ENCODE measurements around the gene NGF.

The NGF gene

DNA sequence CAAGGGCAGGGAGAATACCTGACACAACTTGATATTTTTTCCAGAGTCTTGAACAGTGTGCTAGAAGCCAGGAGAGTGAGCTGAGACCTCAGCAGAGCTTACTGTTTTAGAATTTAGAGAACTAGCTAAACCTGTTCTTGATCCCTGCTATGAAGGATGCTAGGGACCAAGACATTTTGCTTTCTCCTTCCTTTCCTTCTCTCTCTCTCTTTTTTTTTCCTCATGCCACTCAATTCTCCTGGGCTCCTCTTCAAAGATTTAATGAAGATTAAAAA lies 99.0 kb downstream of the NGF start:
- no peak for DNase-seq (ENCODE audit: low read depth)

DNA sequence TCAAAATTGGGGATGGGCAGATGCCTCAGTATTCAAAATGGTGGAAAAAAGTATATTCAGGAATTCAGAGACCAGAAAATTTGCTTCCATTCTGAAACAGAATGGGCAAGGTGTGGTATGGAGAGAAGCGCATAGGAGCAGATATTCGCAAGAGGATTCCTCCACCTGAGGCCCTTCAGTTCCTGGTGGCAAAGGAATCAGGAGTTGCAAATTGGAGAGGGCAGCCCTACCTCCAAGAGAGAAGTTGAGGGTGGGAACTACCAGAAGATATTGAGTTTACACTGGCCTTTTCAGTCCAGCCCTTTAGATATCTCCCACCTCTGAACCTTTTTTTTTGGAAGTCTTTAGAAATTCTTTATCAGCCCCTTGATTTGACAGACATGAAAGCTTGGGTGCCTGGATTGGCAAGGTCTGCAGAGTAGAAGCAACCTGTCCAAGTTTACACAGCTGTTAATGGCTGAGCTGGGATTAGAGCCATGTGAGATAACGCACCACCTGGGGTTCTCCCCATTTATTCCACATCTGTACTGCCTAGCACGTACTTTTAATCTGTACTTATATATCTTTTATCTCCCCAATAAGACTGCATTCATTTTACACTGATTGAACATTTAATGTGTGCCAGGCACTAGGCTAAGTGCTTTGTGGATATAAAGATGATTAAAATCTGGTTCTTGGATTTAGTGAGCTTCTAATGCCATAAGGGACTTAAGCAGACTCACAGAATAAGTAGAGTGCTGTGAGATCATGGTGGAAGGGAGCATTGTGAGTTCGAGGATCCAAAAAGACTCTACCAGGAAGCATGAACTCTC lies 99.5 kb downstream of the NGF start:
- DNase-seq (ENCODE audit: low read depth), result no peak

DNA sequence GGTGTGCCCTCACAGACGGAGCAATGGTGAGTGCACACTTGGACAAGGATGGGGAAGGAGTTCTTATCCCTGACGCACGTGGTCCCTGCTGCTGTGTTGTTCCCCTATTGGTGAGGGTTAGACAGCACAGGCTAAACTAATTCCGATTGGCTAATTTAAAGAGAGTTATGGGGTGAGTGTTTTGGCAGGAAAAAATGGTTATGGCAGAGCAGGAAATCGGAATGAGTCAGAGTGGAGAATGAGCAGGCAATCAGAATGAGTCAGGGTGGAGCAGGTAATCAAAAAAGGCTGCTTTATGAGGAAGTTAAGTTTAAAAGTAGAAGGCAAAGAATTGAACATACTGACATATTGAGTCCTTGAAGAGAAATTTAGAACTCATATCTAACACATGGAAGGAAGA lies 100.5 kb downstream of the NGF start:
- no peak for DNase-seq (ENCODE audit: low read depth)

DNA sequence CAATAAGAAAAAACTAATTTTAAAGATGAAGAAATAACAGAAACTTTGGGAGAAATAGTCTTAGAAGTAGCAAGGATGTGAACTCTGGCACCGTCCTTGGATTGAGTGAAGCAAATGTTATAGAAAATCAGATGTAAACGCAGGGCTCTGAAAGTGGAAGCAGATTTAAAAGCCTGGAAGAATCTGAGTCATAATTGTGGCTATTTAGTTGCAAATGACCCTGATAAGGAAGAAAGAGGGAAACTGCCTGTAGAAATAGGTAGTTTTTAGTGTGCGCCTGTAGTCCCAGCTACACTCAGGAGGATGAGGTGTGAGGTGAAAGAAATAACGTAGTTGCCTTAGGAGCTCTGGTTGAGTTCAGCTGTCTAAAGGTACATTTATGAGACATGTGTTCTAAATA lies 101.0 kb downstream of the NGF start:
- no peak for DNase-seq (ENCODE audit: low read depth)
